K562 (cell line): ENCODE measurements around the gene PYGL. TPM values are rescaled to one million over a fixed set of nuclear protein-coding genes. Genes with fewer than 3 reads are reported as not detected.

Experiments
- ATAC-seq: fragments of 200-7000 bp; cut with Tn5 transposase; 3 replicates; pipeline ENCODE4 v1.9.1; 2020; ENCODE audit warnings: moderate library complexity
- BruUV-seq: library from RNA; stranded (reverse); fragments of 400-500 nt; replicated peaks from 2 replicates; lab custom pipeline; 2021; lab: Mats Ljungman, UMichigan
- CTCF ChIA-PET: fragments of 300-600 bp; formaldehyde crosslinking; extraction: SDS; loops from one replicate; lab custom pipeline; 2021; ENCODE audit warnings: low intra/inter-chr PET ratio; lab: Yijun Ruan, JAX
- POLR2A ChIA-PET: fragments of 300-600, 350-650 bp; sonication (Branson Sonifier 250); formaldehyde crosslinking; extraction: SDS; loops from one replicate; lab custom pipeline; 2021; ENCODE audit warnings: antibody characterized with exemption, inconsistent platforms; lab: Yijun Ruan, JAX
- DNase-seq, 4 experiments: peaks; one replicate each; pipeline versions ENCODE4 v3.0.0 to v3.0.0-alpha.2; 2011 to 2018; ENCODE audit warnings: low spot score in 3 of 4, mixed read lengths in 3 of 4; ENCODE audit errors: extremely low read depth in 1 of 4
- FAIRE-seq: peaks from 2 replicates; lab custom pipeline; 2011; peaks lifted over from hg19 to GRCh38; lab: Jason Lieb, UNC
- H2AFZ ChIP-seq: 2 replicates; pipeline ENCODE4 v1.6.0; 2011; ENCODE audit warnings: low read depth, low read length, control low read depth, inconsistent platforms
- H3K27ac ChIP-seq: fragments of 200-600 bp; 3 replicates; pipeline ENCODE4 v1.8.0; 2011; ENCODE audit warnings: low read depth, mild to moderate bottlenecking, control low read depth, inconsistent platforms, low read length, moderate library complexity, mixed read lengths; ENCODE audit errors: extremely low read depth
- H3K27me3 ChIP-seq, 2 experiments: fragments of 300-600 bp in 1 of 2; 2 replicates in 1 of 2; 3 replicates in 1 of 2; pipeline versions ENCODE4 v1.6.0 to v1.8.0; 2011; ENCODE audit warnings: inconsistent platforms in 2 of 2, low read length in 2 of 2, mild to moderate bottlenecking in 1 of 2, mixed read lengths in 1 of 2, moderate library complexity in 1 of 2; ENCODE audit not compliant: control insufficient read depth in 2 of 2, insufficient read depth in 2 of 2
- H3K36me3 ChIP-seq: fragments of 300-600 bp; 3 replicates; pipeline ENCODE4 v1.8.0; 2011; ENCODE audit warnings: mild to moderate bottlenecking, low read length, inconsistent platforms; ENCODE audit not compliant: control insufficient read depth, insufficient read depth
- H3K4me1 ChIP-seq, 2 experiments: fragments of 200-600 bp in 1 of 2; replicated peaks in 1 of 2; 2 replicates in 1 of 2; 3 replicates in 1 of 2; pipeline versions ENCODE4 v1.5.1 to v1.8.0; 2011; ENCODE audit warnings: inconsistent platforms in 2 of 2, low read length in 2 of 2, mild to moderate bottlenecking in 1 of 2, mixed read lengths in 1 of 2, moderate library complexity in 1 of 2; ENCODE audit not compliant: control insufficient read depth in 2 of 2, insufficient read depth in 2 of 2
- H3K4me2 ChIP-seq: 2 replicates; pipeline ENCODE4 v1.6.1; 2011; ENCODE audit warnings: low read length, control low read depth, inconsistent platforms, mixed read lengths; ENCODE audit not compliant: insufficient read depth
- H3K4me3 ChIP-seq: fragments of 200-600 bp; sonication (generic), shearing (Covaris generic); 2 replicates; pipeline ENCODE4 v1.5.1; 2016; ENCODE audit warnings: control low read depth, inconsistent platforms
- H3K79me2 ChIP-seq: fragments of 200-600 bp; 3 replicates; pipeline ENCODE4 v1.8.0; 2011; ENCODE audit warnings: low read length, inconsistent platforms; ENCODE audit not compliant: control insufficient read depth, insufficient read depth
- H3K9ac ChIP-seq, 2 experiments: 2 replicates each; pipeline versions ENCODE4 v1.6.0 to v1.6.1; 2011; ENCODE audit warnings: low read depth in 2 of 2, low read length in 2 of 2, control low read depth in 1 of 2, inconsistent platforms in 1 of 2, mild to moderate bottlenecking in 1 of 2, mixed read lengths in 1 of 2; ENCODE audit not compliant: insufficient read depth in 1 of 2
- H3K9me1 ChIP-seq: one replicate; pipeline ENCODE4 v1.6.0; 2011; ENCODE audit warnings: inconsistent platforms, mild to moderate bottlenecking, low read length, moderate library complexity; ENCODE audit not compliant: control insufficient read depth, insufficient read depth
- H3K9me3 ChIP-seq: replicated peaks from 2 replicates; pipeline ENCODE4 v1.5.1; 2011; ENCODE audit warnings: low read depth, low read length, inconsistent platforms; ENCODE audit not compliant: control insufficient read depth, insufficient read depth
- H4K20me1 ChIP-seq: replicated peaks from 2 replicates; pipeline ENCODE4 v1.6.1; 2011; ENCODE audit warnings: low read length, inconsistent platforms, mixed read lengths; ENCODE audit not compliant: control insufficient read depth, insufficient read depth
- CHD7 ChIP-seq: fragments of 200-600 bp; sonication (generic); IDR thresholded peaks from one replicate; pipeline ENCODE4 v1.6.1; 2012; ENCODE audit warnings: mild to moderate bottlenecking, low read depth, low read length, inconsistent platforms
- FOS ChIP-seq: IDR thresholded peaks from 3 replicates; pipeline ENCODE4 v1.6.1; 2011; ENCODE audit not compliant: insufficient read length; ENCODE audit errors: extremely low read depth
- KLF1 ChIP-seq: fragments of 450-650 bp; IDR thresholded peaks from 2 replicates; pipeline ENCODE4 v1.6.1; 2016; ENCODE audit warnings: missing genetic modification characterization, missing compliant biosample characterization
- KLF10 ChIP-seq: fragments of 250-450 bp; sonication (Bioruptor Pico); IDR thresholded peaks from 2 replicates; pipeline ENCODE4 v1.6.1; 2021; ENCODE audit warnings: matching md5 sums
- NEUROD1 ChIP-seq: fragments of 150-350 bp; IDR thresholded peaks from 2 replicates; pipeline ENCODE4 v1.6.1; 2014; ENCODE audit warnings: borderline replicate concordance, low read length, low read depth; ENCODE audit not compliant: partially characterized antibody
- SOX6 ChIP-seq: fragments of 450-650 bp; IDR thresholded peaks from 2 replicates; pipeline ENCODE4 v1.6.1; 2014; ENCODE audit warnings: mild to moderate bottlenecking
- TAL1 ChIP-seq: fragments of 450-650 bp; IDR thresholded peaks from 2 replicates; pipeline ENCODE4 v1.6.1; 2016; ENCODE audit warnings: mild to moderate bottlenecking
- ZFP1 ChIP-seq: fragments of 450-650 bp; formaldehyde crosslinking; IDR thresholded peaks from 2 replicates; pipeline ENCODE4 v1.4.0; 2020; ENCODE audit warnings: mild to moderate bottlenecking, mixed read lengths
- ZNF76 ChIP-seq: fragments of 250-450 bp; sonication (Bioruptor Pico); IDR thresholded peaks from 2 replicates; pipeline ENCODE4 v1.4.0; 2020; ENCODE audit warnings: mild to moderate bottlenecking, moderate library complexity, borderline replicate concordance
- WGBS: fragments of 100-300 bp; shearing (Covaris generic); methylation state at CpG from one replicate; pipeline ENCODE4 v1.1.6; 2016; ENCODE audit warnings: low coverage, mixed read lengths; ENCODE audit not compliant: insufficient coverage; ENCODE audit errors: missing lambda C conversion rate; 5-methylcytosine and 5-hydroxymethylcytosine counted together
- in situ Hi-C: fragments of 300-500 bp; cut with MboI; formaldehyde crosslinking; loops from 4 replicates; pipeline ENCODE4 v1.15.0; 2018; ENCODE audit warnings: inconsistent platforms, mixed read lengths
- intact Hi-C: fragments of 100-400 bp; cut with micrococcal nuclease; formaldehyde crosslinking; loops from 2 replicates; pipeline ENCODE4 v1.14.2; 2022
- polyA plus RNA-seq, 8 experiments: library from polyadenylated mRNA; depleted of rRNA in 4 of 8; stranded (reverse) in 5 of 8; unstranded in 3 of 8; fragments of >200 nt; fragmentation: Nextera tagmentation in 2 of 8; fragmentation: Illumina TruSeq in 1 of 8; extraction: Ambion mirVana in 2 of 8; extraction: Trizol in 1 of 8; gene quantifications; 2 replicates each; pipeline versions ENCODE4 v1.2.1 to v1.2.3, GENCODE V29; 2011 to 2014; ENCODE audit warnings: inconsistent platforms in 1 of 8, missing spikeins in 1 of 8
- total RNA-seq, 7 experiments: library from RNA; depleted of rRNA in 6 of 7; stranded (reverse); fragments of >200 nt in 6 of 7; fragmentation: Illumina TruSeq in 2 of 7; extraction: Trizol in 2 of 7; gene quantifications; 2 replicates each; pipeline versions ENCODE4 v1.2.1 to v1.2.3, GENCODE V29; 2011 to 2021; ENCODE audit warnings: low replicate concordance in 1 of 7

The PYGL gene
- total and polyA plus RNA-seq, 9 of the 15 experiments (the other 6 are each of a cell fraction or from before 2014, with no cell fraction given) = 3.5 to 17.9 (median 13.1) TPM

DNA sequence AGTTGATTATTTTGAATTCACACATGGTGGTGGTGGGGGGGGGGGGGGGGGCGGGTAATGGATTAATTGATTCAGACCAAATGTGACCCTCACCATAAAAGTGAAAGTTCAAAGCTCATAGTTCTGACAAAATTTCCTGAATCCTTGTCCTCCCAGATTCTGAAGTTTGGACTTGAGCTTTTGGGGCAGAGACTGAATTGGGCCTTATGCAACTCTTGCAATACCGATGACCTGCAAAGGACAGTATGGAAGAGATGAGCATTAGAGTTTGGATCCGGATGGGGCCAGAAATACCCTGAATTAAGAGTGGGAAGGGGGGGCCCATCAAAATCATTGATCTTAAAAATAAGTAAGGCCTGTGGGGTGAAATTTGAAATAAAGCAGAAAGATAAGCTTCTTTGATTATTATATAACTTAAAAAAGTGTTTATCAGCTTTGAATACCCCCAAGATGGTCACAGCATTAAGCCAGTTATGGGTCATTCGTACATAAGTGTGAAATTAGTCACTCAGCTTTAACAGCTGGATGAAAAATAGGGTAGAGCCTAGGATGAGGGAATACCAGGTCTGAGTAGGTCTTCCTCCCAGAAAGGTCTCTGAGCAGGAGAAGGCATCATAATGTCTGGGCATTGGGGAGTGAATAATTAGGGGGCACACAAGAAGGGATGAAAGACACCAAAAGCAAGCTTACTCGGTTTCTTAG, 2.1 kb upstream of the PYGL start:
- ChIA-PET POLR2A (no interaction called here), CTCF (no interaction called here)
- no peaks in the 10 kb centered on the region for H3K27me3 ChIP-seq
- in situ Hi-C loops (no loop called here), intact Hi-C loops (no loop called here)
- no peaks in the 10 kb centered on the region for H4K20me1 ChIP-seq
- 73% methylated on average over 4 of the region's 5 CpGs for WGBS
- H3K27ac ChIP-seq = no peak overlapping the region
- no peak overlapping the region for H3K9ac ChIP-seq
- no TSS peak for BruUV-seq
- DNase-seq (no peak), FAIRE-seq (no peak), ATAC-seq (no peak)
- H3K9me3 ChIP-seq = no peaks in the 10 kb centered on the region
- no peak overlapping the region for H3K4me2 ChIP-seq
- H3K9me1 ChIP-seq = no peaks in the 10 kb centered on the region
- peaks cover 0 to 18% of the 10 kb centered on the region in 2 experiments; a peak in 3 of 5 replicates for H3K4me1 ChIP-seq
- H3K36me3 ChIP-seq = peaks cover 2% of the 10 kb centered on the region; the same call in 2 of the 3 replicates
- H2AFZ ChIP-seq = no peak overlapping the region
- no peak overlapping the region for H3K4me3 ChIP-seq
- H3K79me2 ChIP-seq = peaks cover 16% of the 10 kb centered on the region; the same call in 2 of the 3 replicates
- TF ChIP-seq CHD7 = no peak
- TF ChIP-seq NEUROD1 = no peak
- TF ChIP-seq ZFP1 = no peak
- TF ChIP-seq SOX6 = no peak
- no peak for TF ChIP-seq KLF1
- no peak for TF ChIP-seq FOS
- TF ChIP-seq ZNF76 (CRISPR knock-in tag) = no peak
- no peak for TF ChIP-seq TAL1
- TF ChIP-seq KLF10 = no peak
